Measurements from ENCODE around the gene OGFR. TPM values are rescaled to one million over a fixed set of nuclear protein-coding genes. Genes with fewer than 3 reads are reported as not detected.

OGFR gene
- total RNA-seq, 1 experiment from 2014 or later, result 57.4 TPM

DNA sequence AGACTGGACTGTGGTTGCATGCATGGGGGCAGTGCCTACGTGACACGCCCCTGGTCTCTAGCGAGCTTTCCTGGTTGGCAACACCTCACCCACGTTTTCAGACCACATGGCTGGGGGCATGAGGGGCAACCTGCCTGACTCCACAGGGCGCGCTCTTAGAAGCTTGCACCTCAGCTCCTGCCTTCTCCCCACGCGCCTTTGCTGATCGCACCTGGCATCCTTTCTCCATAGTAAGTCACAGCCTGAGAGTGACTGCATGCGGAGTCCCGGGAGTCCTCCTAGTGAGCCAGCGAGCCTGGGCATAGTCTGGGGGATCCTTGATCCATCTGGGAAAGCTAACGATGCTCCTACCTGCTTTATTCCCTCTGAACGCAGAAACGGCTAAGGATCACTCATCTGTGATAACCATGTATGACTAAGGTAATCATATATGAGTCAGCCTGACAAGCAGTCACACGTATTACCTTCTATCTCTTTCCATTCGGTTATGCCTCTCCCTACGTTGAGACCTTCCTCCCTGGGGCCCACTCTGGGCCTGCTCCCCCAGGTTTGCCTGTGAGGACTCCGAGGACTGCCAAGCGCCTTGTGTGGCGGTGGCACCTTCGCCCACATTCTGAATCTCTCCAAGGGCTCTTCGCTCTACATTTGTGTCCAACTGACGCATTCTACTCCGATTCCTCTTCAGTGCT, 52.4 kb downstream of the OGFR start:
- ChIA-PET CTCF (no interaction called here), POLR2A (ENCODE audit: unreplicated experiment) (interaction anchor here (0.6 kb wide), 1 partner anchor 12 kb away, joined by 9 read pairs; no protein-coding TSS in a partner anchor)
- no peaks in the 10 kb centered on the region for H3K9me2 ChIP-seq (ENCODE audit: insufficient read depth)
- H3K4me2 ChIP-seq, result no peak overlapping the region
- peak in 1 of 2 experiments; percentile 26 for DNase-seq
- no TSS peak for BruUV-seq (replicated peaks)
- intact Hi-C loops (cut with micrococcal nuclease; ENCODE audit: unreplicated experiment), result no loop called here
- no peaks in the 10 kb centered on the region for H3K9me3 ChIP-seq (ENCODE audit: insufficient read depth, low read depth)
- no peak for TF ChIP-seq EZH2 (IDR thresholded peaks at IDR 0.05; ENCODE audit: low read depth)
- TF ChIP-seq, protein P1, sequence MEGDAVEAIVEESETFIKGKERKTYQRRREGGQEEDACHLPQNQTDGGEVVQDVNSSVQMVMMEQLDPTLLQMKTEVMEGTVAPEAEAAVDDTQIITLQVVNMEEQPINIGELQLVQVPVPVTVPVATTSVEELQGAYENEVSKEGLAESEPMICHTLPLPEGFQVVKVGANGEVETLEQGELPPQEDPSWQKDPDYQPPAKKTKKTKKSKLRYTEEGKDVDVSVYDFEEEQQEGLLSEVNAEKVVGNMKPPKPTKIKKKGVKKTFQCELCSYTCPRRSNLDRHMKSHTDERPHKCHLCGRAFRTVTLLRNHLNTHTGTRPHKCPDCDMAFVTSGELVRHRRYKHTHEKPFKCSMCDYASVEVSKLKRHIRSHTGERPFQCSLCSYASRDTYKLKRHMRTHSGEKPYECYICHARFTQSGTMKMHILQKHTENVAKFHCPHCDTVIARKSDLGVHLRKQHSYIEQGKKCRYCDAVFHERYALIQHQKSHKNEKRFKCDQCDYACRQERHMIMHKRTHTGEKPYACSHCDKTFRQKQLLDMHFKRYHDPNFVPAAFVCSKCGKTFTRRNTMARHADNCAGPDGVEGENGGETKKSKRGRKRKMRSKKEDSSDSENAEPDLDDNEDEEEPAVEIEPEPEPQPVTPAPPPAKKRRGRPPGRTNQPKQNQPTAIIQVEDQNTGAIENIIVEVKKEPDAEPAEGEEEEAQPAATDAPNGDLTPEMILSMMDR (conservative IDR thresholded peaks at IDR 0.05), result no peak
- H4K20me1 ChIP-seq (ENCODE audit: insufficient read depth), result no peaks in the 10 kb centered on the region
- 0 out of 2 replicates have a peak, but pooled peaks cover 9% of the 10 kb centered on the region for H3K36me3 ChIP-seq (ENCODE audit: low read depth)
- no peak overlapping the region for H3K4me3 ChIP-seq
- no peak overlapping the region for H2AFZ ChIP-seq
- H3K4me1 ChIP-seq (replicated peaks; ENCODE audit: insufficient read depth), result peaks cover 13% of the 10 kb centered on the region
- H3F3A ChIP-seq (ENCODE audit: insufficient read depth, low read depth), result 0 out of 2 replicates have a peak, but pooled peaks cover 4% of the 10 kb centered on the region
- peaks cover 23% of the 10 kb centered on the region for H3K79me2 ChIP-seq (ENCODE audit: low read depth)
- H3K27me3 ChIP-seq (ENCODE audit: insufficient read depth, low read depth), result no peaks in the 10 kb centered on the region
- H3K27ac ChIP-seq, result no peak overlapping the region

- Histone ChIP-seq H3K4me3 (no peak overlapping the region), H3K27me3 (ENCODE audit: insufficient read depth, low read depth) (no peaks in the 10 kb centered on the region), H3F3A (ENCODE audit: insufficient read depth, low read depth) (peaks cover 15% of the 10 kb centered on the region; the same call in 1 of the 2 replicates), H2AFZ (no peak overlapping the region), H3K79me2 (ENCODE audit: low read depth) (peaks cover 23% of the 10 kb centered on the region), H3K4me1 (replicated peaks; ENCODE audit: insufficient read depth) (peaks cover 16% of the 10 kb centered on the region), H4K20me1 (ENCODE audit: insufficient read depth) (no peaks in the 10 kb centered on the region), H3K9me2 (ENCODE audit: insufficient read depth) (no peaks in the 10 kb centered on the region), H3K27ac (no peak overlapping the region), H3K4me2 (no peak overlapping the region), H3K9me3 (ENCODE audit: insufficient read depth, low read depth) (no peaks in the 10 kb centered on the region), H3K36me3 (ENCODE audit: low read depth) (0 out of 2 replicates have a peak, but pooled peaks cover 9% of the 10 kb centered on the region)
- no peak for TF ChIP-seq EZH2 (IDR thresholded peaks at IDR 0.05; ENCODE audit: low read depth)
- TF ChIP-seq, protein P1 (conservative IDR thresholded peaks at IDR 0.05), result no peak
- POLR2A ChIA-PET (ENCODE audit: unreplicated experiment), result interaction anchor here (0.7 kb wide), 1 partner anchor 35 kb away, joined by 9 read pairs; no protein-coding TSS in a partner anchor
- intact Hi-C loops (cut with micrococcal nuclease; ENCODE audit: unreplicated experiment), result no loop called here
- CTCF ChIA-PET, result no interaction called here
- BruUV-seq (replicated peaks), result no TSS peak
- no peak for DNase-seq
These were observed 53.6 kb downstream of the OGFR start for GRCh38 chr20:62858058-62858830.

- peaks cover 21% of the 10 kb centered on the region for H3F3A ChIP-seq (ENCODE audit: insufficient read depth, low read depth)
- peaks cover 16% of the 10 kb centered on the region for H3K4me1 ChIP-seq (replicated peaks; ENCODE audit: insufficient read depth)
- H2AFZ ChIP-seq, result no peak overlapping the region
- CTCF ChIA-PET, result interaction anchor here (0.7 kb wide), 1 partner anchor 17 kb away, joined by 13 read pairs; no protein-coding TSS in a partner anchor
- H3K4me3 ChIP-seq, result peak overlapping the region; percentile 54; the same call in 1 of the 2 replicates
- DNase-seq, result peak in 1 of 2 experiments; percentile 10
- H3K27ac ChIP-seq, result no peak overlapping the region
- peak overlapping the region; percentile 76 for H3K4me2 ChIP-seq
- H3K79me2 ChIP-seq (ENCODE audit: low read depth), result peaks cover 23% of the 10 kb centered on the region
- H4K20me1 ChIP-seq (ENCODE audit: insufficient read depth), result no peaks in the 10 kb centered on the region
- H3K27me3 ChIP-seq (ENCODE audit: insufficient read depth, low read depth), result no peaks in the 10 kb centered on the region
- TF ChIP-seq, protein P1 (conservative IDR thresholded peaks at IDR 0.05), result no peak
- TF ChIP-seq EZH2 (IDR thresholded peaks at IDR 0.05; ENCODE audit: low read depth), result no peak
- TSS peak; percentile 39 for BruUV-seq (replicated peaks)
- no peaks in the 10 kb centered on the region for H3K9me3 ChIP-seq (ENCODE audit: insufficient read depth, low read depth)
- intact Hi-C loops (cut with micrococcal nuclease; ENCODE audit: unreplicated experiment), result loop anchor here (5.0 kb wide), 1 partner anchor 78 kb away; the partner anchor contains the start of gene GID8
- no peaks in the 10 kb centered on the region for H3K9me2 ChIP-seq (ENCODE audit: insufficient read depth)
- 0 out of 2 replicates have a peak, but pooled peaks cover 4% of the 10 kb centered on the region for H3K36me3 ChIP-seq (ENCODE audit: low read depth)
- POLR2A ChIA-PET (ENCODE audit: unreplicated experiment), result no interaction called here
These were observed 55.1 kb downstream of the OGFR start for GRCh38 chr20:62859721-62860120.
